Measurements from ENCODE around the gene CCDC83. TPM values are rescaled to one million over a fixed set of nuclear protein-coding genes. Genes with fewer than 3 reads are reported as not detected.

CCDC83 gene
- total RNA-seq, 1 donor from 2014 or later, result not detected

Other genes with a start within 250 kb of the CCDC83 start
- gene DLG2, start 228.0 kb upstream of the CCDC83 start, total RNA-seq, result 2.8 TPM
- 44.5 TPM for gene TMEM126B, start 226.8 kb upstream of the CCDC83 start, total RNA-seq
- gene TMEM126A, start 207.4 kb upstream of the CCDC83 start, total RNA-seq, result 36.6 TPM
- gene CREBZF, start 190.3 kb upstream of the CCDC83 start, total RNA-seq, result 25.1 TPM
- gene CCDC89, start 169.2 kb upstream of the CCDC83 start, total RNA-seq, result 0.84 TPM
- gene SYTL2, start 44.2 kb upstream of the CCDC83 start, total RNA-seq, result 13.5 TPM
- 366 TPM for gene PICALM, start 213.7 kb downstream of the CCDC83 start, total RNA-seq

Measured in mesenteric fat pad (tissue), 1 donor.